EL (cell line): ENCODE data around the gene NUDT8.
"Not testable (repeated sequence)": the region's sequence is repeated elsewhere in the genome, so short reads cannot be mapped to it uniquely, and the experiment has no call there.

Source experiments
- DNase-seq: peaks from one replicate; pipeline ENCODE4 v3.0.0-alpha.2; 2016

Gene NUDT8

GRCh38 chr11:67610302-67610868 lies 19.4 kb downstream of the NUDT8 start:
- DNase-seq = no peak

DNA sequence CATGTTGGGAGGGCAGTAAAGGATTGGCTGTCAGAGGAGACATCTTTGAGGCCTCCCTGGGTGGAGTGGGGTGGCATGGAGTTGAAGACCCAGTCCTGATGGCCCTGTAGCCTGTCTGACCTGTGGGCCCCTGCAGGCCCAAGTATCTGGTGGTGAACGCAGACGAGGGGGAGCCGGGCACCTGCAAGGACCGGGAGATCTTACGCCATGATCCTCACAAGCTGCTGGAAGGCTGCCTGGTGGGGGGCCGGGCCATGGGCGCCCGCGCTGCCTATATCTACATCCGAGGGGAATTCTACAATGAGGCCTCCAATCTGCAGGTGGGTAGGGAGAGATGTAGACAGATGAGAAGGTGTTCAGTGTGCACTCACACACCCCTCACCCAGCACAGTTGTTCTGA lies 20.4 kb downstream of the NUDT8 start:
- no peak for DNase-seq

DNA sequence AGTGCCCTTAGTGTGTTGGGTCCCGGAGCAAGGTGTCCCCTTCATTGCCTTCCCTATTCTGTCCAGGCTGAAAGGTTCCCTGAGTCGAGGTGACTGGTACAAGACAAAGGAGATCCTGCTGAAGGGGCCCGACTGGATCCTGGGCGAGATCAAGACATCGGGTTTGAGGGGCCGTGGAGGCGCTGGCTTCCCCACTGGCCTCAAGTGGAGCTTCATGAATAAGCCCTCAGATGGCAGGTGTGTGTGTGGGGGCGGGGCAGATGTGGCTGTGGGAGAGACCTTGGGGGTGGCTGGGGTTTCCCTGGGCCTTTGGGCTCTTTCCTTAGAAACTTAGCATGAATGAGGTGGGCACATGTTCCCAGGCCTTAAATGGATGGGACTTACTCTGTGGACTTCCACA lies 21.3 kb downstream of the NUDT8 start:
- DNase-seq = no peak

DNA sequence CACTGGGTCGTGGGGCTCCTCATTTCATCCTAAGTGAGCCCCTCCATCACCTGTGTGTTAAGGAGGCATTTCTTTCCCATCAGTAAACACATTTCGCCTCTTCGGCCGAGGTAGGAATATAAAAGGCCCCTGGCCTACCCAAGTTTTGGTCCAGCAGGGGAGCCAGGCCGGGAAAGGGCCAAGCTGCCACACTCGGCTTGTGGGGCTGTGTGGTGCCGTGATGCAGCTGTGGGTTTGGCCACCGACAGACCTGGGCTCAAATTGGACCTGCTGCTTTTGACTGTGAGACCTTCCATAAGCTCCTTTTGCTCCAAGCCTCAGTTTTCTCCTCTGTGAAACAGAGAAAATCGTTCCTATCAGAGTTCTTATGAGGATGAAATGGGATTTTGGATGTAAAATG lies 22.2 kb downstream of the NUDT8 start:
- no peak for DNase-seq

DNA sequence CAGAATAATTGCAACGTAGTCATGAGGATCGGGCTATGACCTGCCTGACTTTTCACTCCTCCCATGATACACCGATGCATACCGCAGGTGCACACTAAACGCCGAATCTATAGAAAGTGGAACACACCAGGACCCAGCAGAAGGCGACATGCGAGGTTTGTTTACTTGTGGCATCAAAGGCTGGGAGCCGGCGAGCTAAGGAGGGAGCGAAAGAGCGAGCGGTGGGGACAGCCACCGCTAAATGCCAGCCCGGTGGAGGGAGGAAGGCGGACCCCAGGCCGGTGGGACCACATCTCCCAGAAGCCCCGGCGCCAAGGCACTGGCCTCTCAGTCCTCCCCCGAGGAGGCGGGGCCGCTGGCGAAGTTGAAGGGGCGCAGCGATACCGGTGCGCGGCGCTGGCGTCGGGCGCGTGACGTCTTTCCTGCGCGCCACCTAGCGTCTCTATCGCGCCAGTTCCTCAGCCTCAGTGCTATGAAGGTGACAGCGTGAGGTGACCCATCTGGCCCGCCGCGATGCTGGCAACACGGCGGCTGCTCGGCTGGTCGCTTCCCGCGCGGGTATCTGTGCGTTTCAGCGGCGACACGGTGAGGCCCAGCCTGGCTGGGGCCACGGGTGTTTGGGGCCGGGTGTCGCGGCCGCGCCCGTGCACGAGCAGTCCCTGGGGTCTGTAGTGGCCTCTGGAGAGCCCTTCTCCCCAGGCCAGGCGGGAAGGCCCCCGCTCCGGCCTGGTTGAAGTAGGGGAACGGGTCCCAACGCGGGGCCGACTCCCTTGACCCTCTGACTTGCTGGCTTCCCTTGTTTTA lies 23.0 kb downstream of the NUDT8 start, which contains the start of gene NDUFV1:
Gene NDUFV1 (plus strand): TSS at position 445 of the 804 bp plus-strand sequence. CDS start 69 bp downstream, at position 514.
- peak; percentile 93 for DNase-seq

DNA sequence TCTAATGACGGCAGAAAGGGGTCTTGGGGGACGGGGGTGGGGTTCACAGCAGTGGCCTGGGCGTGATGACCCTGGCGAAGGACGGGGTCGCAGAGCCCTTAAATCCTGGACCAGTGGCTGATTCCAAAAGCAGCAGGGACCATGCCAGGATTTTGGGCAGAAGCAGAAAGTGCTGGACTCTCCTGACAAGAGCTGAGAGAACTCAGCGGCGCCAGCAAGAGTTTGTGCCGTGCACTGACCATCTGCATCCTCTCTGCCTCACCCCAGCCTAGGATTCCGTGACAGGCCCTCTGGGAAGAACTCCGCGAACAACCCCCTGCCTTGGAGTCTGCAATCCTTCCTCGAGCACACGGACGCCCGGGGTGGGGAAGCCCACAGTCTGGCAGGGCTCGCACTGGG lies 23.6 kb downstream of the NUDT8 start:
- DNase-seq = peak; percentile 39

DNA sequence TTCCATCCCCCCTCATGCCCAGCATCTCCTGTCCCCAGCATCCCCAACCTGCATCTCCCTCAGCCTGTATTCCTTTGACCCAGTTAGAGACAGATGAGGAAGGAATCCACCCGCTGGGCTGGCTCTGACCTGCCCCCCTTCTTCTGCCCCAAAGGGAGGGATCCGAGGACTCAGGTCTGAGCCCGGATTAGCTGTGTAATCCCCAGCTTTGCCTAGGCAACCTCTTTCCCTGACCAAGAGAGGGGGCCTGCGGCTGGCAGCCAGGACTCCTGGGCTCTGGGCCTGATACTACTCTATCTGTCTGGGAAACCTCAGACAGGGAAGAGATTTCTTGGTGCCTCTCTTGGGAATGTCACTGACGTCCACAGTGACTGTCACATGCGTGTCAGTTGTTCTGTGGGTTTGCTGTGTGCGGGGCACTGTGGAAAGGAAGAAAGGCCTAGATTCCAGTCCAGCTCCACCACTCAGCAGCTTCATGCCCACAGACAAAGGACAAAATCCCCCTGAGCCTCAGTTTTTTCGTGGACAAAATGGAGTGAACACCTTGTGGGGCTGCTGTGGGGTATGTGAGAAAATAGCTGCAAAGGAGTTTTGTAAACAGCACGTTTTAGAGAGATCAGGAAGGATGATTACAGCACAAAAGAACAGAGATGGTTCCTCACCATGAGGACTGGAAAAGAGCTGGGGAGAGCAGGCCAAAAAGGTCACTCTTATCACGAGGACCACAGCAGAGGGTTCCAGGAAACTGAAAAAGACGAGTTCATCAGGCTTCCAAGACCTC lies 24.3 kb downstream of the NUDT8 start:
- no peak for DNase-seq

GRCh38 chr11:67604815-67605214 lies 24.9 kb downstream of the NUDT8 start:
- no peak for DNase-seq

DNA sequence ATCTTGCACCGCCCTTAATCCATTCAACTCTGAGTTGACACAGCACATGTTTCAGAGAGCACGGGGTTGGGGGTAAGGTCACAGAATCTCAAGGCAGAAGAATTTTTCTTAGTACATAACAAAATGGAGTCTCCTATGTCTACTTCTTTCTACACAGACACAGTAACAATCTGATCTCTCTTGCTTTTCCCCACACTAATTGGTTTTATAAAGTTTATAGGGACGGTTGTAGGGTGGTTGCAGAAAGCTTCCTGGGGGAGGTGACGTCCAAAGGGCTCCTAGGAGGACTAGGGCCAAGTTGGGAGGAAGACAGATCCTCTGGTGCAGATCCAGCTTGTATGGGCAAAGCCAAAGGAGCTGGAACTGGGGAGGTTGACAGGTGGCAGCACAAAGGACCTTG lies 25.6 kb downstream of the NUDT8 start:
- not testable (repeated sequence) for DNase-seq

DNA sequence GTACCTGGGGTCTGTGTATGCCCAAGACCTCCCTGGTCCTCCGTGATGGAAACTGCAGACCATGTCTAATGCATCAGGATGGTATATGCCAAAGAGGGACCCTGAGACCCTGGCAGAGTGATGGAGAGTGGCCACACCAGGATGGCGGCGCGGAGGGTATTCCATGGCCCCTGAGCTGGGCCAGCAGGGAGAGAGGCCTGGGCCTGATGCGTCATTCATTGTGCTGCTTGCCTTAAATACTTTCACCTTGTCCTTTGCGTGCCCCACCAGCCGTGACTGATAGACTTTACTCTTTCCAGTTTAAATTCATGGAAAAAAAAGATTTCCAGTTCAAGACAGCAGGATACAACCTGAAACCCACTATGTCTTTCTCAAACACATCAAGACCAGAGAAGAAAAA lies 28.6 kb downstream of the NUDT8 start:
- DNase-seq = no peak

GRCh38 chr11:67600324-67601029 lies 29.3 kb downstream of the NUDT8 start:
- DNase-seq = no peak

DNA sequence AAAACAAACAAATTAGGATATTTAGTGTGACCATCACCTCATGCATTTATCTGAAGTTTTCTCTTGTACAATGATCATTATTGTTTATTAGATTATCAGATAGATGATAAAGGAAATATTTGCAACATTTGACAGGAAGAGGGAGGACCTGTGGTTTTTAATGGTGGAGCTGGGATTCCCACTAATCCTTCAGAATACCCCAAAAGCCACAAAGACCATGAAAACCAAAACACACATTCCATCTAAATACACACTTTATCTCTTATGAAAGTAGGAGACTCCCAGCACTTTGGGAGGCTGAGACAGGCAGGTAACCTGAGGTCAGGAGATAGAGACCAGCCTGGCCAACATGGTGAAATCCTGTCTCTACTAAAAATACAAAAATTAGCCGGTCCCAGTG lies 30.6 kb downstream of the NUDT8 start:
- no peak for DNase-seq

GRCh38 chr11:67597963-67598362 lies 31.8 kb downstream of the NUDT8 start:
- DNase-seq = not testable (repeated sequence)

DNA sequence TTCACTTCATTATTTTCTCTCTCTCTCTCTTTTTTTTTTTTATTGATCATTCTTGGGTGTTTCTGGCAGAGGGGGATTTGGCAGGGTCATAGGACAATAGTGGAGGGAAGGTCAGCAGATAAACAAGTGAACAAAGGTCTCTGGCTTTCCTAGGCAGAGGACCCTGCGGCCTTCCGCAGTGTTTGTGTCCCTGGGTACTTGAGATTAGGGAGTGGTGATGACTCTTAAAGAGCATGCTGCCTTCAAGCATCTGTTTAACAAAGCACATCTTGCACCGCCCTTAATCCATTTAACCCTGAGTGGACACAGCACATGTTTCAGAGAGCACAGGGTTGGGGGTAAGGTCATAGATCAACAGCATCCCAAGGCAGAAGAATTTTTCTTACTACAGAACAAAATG lies 32.3 kb downstream of the NUDT8 start:
- DNase-seq = not testable (repeated sequence)

DNA sequence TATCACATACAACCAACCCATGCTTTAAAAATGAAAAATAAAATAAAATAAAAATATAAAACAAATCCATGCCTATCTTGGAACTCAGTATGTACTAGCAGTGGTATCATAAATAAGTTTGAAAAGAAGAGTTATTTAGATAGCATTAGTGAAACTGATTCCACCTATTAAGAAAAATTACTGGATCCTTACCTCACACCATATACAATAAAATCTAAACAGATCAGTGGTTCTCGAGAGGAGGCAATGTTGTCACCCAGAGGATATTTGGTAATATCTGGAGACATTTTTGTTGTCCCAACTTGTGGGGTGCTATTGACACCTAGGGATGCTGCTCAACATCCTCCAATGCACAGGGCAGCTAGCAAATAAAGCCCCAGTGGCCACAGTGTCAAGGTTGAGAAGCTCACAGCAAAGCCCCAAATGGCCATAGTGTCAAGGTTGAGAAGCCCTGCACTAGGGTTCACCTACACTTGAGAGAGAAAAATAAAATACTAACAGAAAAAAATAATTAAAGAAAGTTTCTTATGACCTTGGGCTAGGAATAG lies 32.9 kb downstream of the NUDT8 start:
- no peak for DNase-seq

- DNase-seq = no peak
Measured at GRCh38 chr11:67594480-67594879, 35.3 kb downstream of the NUDT8 start.

DNA sequence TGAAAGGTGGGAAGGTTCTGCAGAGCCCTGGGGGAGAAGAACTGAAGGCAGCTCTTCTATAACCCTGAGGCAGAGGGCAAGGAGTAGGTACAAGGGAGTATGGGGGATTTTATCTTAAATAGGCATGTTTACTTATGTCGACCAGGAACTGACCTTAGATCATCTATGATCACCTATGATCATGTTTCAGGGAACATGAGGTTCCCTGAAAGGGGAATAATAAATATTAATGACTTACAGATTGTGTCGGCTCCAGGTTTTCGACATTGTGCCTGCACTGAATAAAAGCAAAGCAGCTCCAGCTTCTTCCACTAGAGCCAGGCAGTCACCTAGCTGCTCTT lies 36.2 kb downstream of the NUDT8 start:
- no peak for DNase-seq

DNA sequence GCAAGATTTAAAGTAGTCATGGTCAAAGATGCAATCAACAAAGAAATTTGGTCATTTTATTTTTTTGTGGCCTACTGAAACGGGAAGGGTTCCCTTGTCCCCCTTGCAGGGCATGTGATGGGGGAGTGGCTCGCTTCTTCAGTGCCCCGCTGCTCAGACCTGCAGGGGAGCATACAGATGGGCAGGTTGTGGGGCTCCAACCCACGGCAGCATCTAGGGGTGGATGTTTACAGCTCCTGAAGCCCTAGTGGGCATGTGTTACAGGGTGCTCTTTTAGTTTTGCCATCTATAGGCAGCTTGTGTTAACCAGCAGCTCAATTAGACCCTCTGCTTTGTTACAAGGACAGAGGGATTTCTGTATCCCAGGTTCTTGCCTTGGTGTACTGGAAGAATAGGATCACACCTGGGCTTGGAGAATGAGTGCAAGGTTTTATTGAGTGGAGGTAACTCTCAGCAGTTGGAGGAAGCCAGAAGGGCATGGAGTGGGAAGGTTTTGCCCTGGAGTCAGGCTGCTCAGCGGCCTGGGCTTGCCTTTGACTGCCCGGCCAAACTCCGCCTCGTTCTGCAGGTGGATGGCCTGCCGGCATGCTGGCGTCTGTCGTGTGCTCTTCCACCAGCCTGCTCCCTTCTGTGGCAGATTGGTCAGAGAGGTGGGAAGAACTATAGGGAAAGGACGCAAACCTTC lies 36.7 kb downstream of the NUDT8 start:
- DNase-seq = no peak

GRCh38 chr11:67588899-67589415 lies 40.8 kb downstream of the NUDT8 start:
- DNase-seq = not testable (repeated sequence)

GRCh38 chr11:67588136-67588503 lies 41.6 kb downstream of the NUDT8 start:
- DNase-seq = no peak

DNA sequence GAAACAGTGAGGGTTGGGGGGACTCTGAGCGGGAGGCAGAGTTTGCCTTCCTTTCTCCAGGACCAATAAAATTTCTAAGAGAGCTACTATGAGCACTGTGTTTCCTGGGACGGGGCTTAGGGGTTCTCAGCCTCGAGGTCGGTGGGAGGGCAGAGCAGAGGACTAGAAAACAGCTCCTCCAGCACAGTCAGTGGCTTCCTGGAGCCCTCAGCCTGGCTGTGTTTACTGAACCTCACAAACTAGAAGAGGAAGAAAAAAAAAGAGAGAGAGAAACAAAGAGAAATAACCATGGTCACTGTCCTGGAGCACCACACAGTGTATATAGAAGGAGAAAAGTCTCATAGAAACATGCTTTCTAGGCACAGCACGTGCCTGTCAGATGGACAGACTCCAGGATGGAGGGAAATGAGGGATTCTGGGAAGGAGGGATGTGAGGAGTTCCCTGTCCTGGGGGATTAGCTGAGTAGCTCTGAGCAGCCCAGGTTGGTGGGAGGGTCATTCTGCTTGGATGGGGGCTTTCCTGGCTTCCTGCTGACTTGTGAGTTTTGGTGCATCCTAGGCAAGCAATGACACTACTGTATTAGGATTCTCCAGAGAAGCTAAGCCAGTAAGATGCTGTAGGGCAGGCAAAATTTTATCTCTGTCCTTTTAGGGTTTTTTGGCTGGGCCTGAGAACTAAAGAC lies 43.0 kb downstream of the NUDT8 start:
- no peak for DNase-seq

DNA sequence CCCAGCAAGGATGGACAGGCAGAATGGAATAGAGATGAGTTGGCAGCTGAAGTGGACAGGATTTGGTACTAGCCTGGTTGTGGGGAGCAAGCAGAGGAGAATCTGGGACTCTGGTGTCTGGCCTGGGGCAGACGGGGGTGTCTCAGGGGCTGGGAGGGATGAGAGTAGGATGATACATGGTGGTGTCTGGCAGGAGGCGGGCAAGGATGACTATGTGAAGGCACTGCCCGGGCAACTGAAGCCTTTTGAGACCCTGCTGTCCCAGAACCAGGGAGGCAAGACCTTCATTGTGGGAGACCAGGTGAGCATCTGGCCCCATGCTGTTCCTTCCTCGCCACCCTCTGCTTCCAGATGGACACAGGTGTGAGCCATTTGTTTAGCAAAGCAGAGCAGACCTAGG lies 43.8 kb downstream of the NUDT8 start:
- no peak for DNase-seq
